Left kidney (tissue), 2 donors: ENCODE measurements around the gene PDE8A. TPM values are rescaled to one million over a fixed set of nuclear protein-coding genes. Genes with fewer than 3 reads are reported as not detected.
"Not testable (repeated sequence)": the region's sequence is repeated elsewhere in the genome, so short reads cannot be mapped to it uniquely, and the experiment has no call there.

Experiments used
- DNase-seq: peaks from one replicate; pipeline ENCODE4 v3.0.0-alpha.2; 2013
- polyA plus RNA-seq: library from polyadenylated mRNA; unstranded; fragments of 120-200 nt; gene quantifications from one replicate; pipeline ENCODE4 v1.2.1, GENCODE V29; 2013; ENCODE audit not compliant: insufficient read length

The PDE8A gene
- polyA plus RNA-seq, 1 donor = 79.7 TPM

DNA sequence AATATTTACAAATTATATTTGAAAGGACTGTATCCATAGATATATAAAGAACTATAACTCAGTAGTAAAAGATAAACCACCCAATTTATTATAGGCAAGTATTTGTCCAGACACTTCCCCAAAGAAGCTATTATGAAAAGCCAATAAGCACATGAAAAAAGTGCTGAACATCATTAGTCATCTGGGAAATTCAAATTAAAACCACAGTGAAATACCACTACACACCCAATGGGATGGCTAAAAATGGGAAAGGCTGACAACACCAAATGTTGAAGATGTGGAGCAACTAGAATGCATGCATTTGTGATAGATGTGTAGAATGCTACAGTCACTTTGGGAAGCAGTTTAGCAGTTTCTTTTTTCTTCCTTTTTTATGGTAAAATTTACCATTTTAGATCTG, 147.0 kb downstream of the PDE8A start:
- no peak for DNase-seq

DNA sequence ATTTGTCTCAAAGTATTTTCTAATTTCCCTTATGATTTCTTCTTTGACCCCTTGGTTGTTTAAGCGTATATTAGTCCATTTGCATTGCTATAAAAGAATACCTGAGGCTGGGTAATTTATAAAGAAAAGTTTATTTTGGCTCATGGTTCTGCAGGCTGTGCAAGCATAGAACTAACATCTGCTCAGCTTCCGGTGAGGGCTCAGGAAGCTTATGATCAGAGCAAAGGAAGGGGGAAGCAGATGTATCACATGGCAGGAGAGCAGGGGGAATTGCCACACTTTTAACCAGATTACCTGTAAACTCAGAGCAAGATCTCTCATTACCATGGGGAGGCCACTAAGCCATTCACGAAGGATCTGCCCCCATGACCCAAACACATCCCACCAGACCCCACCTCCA, 148.2 kb downstream of the PDE8A start:
- DNase-seq = no peak

DNA sequence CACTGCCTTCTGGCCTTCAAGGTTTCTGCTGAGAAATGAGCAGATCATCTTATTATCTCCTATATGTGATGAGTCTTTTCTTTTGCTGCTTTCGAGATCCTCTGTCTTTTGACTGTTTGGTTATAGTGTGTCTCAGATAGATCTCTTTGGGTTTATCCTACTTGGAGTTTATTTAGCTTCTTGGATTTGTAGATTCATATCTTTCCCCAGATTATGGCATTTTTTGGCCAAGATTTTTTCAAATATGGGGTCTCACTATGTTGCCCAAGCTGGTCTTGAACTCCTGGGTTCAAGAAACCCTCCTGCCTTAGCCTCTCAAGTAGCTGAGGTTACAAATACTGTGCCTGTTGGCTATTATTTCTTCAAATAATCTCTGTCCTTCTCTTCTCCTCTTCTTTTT, 150.3 kb downstream of the PDE8A start:
- no peak for DNase-seq

DNA sequence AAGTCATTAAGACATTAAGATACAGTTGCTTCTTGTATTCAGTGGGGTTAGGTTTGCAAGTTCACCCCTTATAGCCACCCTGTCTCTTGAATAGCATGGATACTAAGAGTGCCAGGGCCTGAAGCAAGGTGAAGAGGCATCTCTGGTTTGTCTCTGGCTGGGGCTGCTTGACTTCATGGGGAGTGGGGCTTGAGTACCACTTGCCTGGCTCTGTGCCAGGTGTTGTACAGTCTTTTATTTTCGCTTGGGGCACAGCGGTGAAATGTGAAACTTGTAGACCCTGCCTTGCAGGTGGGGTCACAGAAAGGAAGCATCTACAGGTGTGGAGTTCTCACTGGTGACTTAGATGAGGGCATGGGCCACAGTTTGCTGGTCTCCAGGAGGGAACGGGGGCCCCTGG, 152.1 kb downstream of the PDE8A start:
- no peak for DNase-seq

DNA sequence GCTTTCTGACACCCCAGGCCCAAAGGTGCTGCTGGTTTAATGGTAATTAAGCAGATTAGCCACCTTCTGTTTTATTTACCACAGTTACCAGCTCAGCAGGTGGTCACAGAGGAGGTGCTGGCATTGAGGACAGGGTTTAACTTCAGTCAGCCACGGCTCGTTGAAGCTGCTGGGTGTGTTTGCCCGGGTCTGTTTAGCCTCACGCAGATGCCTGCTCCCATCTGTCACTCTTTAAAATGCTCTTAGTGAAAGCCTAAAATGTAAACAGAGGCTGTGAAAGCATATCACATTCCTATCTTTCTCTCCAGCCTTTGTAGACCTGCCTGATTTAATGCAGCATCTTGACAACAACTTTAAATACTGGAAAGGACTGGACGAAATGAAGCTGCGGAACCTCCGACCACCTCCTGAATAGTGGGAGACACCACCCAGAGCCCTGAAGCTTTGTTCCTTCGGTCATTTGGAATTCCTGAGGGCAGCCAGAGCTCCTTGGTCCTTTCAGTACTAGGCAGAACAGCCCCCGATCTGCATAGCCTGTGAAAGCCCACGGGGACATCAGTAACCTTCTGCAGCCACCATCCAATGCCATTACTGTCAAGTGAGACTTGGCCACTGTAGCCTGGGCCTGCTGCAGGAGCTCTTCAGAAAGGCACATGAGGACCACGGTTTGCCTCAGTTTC, 156.0 kb downstream of the PDE8A start:
- DNase-seq = peak; percentile 10

DNA sequence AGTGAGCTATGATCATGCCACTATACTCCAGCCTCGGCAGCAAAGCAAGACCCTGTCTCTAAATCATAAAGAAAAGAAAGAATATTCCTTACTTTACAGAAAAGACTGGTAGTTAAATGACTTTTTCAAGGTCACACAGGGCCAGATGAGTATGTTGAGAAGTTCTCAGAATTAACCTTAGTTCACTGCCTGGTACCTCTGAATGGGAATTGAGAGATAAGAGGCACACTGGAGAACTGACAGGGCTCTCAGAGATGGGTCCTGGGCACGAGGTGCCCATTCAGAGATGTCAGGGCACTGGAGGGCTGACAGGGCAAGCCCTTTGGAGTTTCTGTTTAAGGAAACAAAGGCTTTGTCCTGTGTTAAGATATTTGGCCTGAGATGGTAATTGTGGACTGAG, 157.7 kb downstream of the PDE8A start:
- no peak for DNase-seq

DNA sequence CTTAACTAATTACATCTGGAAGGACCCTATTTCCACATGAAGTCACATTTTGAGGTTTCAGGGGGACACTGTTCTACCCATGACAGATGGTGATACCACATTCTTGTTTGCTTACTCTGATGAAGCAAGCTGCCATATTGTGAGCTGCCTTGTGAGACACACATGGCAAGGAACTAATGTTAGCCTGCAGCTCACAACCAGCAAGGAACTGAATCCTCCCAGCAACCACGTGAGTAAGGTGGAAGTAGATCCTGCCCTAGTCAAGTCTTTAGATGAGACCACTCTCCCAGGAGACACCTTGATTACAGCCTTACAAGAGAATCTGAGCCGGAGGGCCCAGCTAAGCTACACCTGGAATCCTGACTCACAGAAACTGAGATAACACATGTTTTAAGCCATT, 160.1 kb downstream of the PDE8A start:
- no peak for DNase-seq

DNA sequence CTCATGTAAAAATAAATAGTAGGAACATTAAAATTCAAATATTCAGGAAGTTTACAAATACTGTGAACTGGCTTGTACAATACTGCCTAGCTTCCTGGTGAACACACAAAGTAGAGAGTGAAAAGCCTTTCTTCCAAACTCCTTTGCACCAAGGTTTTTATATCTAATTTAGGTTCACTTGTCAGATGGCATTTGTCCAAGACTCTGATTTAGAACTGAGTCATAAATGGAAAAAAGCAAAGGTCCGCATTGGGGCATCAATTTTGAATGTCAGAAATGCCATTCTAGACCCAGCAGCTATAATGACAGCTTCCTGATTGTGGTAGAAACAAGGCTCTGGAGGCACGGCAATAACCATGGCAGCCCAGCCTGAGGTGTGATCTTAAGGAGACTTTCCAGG, 160.7 kb downstream of the PDE8A start:
- no peak for DNase-seq

DNA sequence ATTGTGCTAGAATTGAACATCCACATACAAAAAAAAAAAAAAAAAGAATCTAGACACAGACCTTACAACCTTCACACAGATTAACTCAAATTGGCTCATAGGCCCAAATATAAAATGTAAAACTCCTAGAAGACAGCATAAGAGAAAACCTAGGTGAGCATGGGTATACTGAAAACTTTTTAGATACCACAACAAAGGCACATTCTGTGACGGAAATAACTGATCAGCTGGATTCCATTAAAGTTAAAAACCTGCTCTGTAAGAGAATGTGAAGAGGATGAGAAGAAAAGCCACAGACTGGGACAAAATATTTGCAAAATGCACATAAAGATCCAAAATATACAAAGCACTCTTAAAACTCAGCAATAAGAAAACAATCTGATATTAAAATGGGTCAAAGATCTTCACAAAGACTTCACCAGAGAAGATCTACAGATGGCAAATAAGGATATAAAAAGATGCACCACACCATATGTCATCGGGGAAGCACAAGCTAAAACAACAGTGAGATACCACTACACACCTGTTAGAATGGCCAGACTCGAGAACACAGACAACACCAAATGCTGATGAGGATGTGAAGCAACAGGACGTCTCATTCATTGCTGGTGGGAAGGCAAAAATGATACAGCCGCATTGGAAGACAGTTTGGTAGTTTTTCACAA, 167.9 kb downstream of the PDE8A start:
- no peak for DNase-seq

DNA sequence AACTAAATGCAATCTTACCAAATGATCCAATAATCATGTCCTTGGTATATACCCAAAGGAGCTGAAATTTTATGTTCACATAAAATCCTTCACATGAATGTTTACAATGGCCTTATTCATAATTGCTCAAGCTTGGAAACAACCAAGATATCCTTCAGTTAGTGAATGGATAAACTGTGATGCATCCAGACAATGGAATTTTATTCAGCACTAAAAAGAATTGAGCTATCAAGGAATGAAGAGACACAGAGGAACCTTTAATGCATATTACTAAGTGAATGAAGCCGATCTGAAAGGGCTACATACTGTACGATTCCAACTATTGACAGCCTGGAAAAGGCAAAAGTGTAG, 168.4 kb downstream of the PDE8A start:
- DNase-seq = no peak

DNA sequence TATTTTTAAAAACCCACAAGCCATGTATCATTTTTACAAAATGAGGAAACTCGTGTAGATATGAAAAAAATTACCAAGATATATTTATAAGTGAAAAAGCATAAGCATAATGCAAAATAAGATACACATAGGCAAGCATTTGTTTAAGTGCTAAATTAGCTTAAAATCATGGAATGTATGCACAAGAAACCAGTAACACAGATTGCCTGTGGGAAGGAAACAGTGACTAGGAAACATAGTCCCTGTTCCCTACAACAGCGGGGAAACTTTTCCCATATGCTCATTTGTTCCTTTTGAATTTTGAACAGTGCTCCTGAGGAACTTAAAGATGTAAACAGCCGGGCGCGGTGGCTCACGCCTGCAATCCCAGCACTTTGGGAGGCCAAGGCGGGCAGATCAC, 169.5 kb downstream of the PDE8A start:
- no peak for DNase-seq

DNA sequence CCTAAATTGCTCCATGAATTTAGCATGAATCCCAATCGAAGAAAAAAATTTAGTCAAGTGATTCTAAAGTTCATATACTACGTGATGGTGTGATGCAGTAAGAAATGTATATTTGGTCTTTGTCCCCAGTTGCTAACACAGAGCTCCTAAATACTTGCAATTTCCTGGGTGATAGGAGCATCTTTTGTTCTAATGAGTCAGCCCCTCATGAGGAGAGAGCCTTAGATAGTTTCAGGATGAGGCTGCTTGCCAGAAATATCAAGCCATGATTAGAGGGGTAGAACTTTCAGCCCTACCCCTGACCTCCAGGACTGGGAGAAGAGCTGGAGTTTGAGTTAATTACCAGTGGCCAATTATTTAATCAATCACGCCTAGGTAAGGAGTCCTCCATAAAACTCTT, 170.2 kb downstream of the PDE8A start:
- no peak for DNase-seq

DNA sequence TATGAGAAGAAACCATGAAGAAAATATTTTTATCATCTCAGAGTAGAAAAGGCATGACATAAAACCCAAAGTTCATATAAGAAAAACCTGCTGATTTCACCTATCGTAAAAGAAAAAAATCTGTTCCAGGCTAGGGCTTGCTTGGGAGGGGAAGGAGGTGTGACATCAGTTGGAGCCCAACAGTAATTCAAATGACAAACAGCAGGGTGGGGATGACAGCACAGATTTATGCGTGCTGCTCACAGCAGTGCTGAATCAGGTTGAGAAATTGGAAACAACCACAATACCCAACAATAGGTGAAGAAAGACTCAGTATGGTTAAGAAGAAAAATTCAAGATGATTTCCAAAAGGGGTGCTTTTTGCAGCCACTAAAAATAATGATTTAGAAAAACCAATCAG, 172.4 kb downstream of the PDE8A start:
- DNase-seq = no peak

DNA sequence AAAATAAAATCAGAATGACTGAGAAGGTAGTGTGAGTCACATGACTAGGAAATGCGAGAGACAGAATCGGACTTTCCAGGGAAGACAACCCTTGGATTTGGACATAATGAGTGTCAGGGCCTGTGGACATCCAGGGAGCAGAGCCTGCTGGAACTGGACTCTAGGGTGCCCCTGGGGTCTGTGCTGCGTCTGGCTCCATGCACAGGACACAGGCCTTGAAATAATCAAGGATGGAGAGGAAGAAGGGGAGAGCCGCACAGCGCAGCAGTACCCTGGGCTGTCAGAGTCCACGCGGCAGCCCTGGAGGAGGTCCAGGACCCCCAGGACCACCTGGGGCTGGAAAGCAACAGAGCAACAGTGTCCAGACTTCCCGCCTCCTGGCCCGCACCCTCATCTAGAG, 173.7 kb downstream of the PDE8A start:
- DNase-seq = no peak

DNA sequence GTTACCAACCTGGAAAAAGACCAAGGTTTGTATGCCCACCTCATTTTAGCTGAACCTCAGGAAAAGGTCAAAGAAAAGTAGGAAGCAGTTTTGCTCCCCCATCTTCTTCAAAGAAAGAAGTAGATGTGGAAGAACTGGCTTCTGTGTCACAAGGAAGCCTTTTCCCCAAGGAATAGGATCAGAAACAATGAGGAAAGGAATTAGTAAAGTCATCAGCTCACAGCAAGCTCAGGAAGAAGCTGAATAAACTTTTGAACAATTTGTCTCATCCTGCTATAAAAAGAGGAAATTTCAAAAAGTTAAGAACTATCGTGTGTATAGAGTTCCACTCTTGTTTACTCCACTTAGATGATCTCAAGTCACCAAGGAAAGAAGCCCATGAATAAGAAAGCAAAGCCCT, 174.2 kb downstream of the PDE8A start:
- no peak for DNase-seq

DNA sequence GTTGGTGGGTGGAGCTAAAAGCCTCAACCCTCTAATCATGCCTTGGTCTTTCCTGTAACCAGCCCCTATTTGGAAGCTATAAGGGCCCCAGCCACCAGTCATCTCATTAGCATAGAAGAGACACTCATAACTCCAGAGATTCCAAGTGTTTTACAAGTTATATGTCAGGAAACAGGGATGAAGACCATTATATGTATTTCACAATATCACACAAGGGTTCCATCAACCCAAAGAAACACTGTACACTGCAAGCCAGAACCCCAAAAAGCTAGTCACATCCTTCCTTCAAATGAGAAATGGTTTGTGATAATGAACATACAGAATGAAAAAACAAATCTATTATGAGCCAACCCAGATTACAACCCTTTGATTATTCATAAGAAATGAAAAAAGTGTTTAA, 175.7 kb downstream of the PDE8A start:
- no peak for DNase-seq

DNA sequence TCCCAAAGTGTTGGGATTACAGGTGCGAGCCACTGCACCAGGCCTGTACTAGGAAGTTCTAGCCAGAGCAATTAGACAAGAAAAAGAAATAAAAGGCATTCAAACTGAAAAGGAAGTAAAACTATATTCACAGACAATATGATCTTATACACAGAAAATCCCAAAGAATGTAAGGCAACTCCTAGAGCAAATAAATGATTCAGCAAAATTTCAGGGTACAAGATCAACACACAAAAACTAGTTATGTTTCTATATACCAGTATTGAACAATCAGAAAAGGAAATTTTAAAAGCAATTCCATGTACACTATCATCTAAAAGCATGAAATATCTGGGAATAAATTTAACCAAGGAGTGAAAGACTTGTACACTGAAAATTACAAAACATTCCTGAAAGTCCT, 180.6 kb downstream of the PDE8A start:
- no peak for DNase-seq

DNA sequence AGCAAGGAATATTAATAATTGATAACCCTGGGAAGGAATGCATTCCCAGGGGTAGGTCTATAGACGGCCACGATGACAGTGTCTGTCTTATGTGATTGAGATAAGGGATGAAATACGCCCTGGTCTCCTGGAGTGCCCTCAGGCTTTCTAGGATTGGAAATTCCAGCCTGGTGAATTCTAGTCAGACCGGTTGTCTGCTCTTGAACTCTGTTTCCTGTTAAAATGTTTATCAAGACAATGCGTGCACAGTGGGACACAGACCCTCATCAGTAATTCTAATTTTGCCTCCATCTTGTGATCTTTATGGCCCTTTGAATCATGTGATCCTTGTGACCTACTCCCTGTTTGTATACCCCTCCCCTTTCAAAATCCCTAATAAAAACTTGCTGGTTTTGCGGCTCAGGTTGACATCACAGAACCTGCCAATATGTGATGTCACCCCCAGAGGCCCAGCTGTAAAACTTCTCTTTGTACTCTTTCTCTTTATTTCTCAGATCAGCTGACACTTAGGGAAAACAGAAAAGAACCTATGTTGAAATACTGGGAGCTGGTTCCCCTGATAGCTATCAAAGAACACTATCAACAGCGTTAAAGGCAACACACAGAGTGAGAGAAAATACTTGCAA, 183.3 kb downstream of the PDE8A start:
- no peak for DNase-seq

DNA sequence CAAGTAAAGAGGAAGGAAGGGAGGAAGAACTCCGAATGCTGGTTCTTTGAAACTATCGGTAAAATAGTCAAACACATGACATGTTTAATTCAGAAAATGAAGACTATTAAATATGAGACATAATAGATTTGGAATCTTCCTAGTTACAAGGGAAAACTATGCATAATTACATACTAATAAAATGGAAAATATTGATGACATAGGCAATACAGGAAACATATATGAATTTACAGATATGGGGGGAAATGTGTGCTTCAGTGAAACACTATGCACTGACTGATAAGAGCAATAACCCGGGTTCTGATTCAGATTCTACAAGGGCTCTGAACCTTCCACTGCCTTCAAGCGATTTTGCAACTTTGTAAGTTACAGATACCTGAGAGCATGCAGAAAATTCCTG, 185.9 kb downstream of the PDE8A start:
- DNase-seq = no peak

DNA sequence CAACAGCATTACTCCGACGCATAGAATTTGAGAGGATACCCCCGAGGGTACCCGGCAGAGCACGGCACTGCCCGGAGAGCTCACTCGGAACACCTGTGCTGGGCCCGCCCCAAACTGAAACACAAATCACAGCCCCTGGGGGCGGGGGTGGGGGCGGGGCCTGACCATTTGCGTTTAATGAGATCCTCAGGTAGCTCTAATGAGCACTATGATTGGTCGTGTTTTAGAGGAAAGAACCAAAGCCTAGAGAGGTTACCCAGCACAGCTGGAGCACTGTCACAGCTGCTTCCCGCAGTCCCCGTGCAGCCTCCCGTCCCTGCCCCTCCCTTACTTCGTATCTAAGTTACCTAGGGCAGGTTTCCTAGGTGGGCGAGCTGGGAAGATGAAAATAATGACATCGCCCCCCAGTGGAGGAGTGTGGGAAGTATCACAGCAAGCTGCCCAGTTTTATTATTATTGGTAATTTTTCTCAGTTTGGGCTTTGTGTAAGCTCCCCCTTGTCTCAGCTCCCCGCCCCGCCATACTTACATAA, 187.1 kb downstream of the PDE8A start:
- peak; percentile 41 for DNase-seq

DNA sequence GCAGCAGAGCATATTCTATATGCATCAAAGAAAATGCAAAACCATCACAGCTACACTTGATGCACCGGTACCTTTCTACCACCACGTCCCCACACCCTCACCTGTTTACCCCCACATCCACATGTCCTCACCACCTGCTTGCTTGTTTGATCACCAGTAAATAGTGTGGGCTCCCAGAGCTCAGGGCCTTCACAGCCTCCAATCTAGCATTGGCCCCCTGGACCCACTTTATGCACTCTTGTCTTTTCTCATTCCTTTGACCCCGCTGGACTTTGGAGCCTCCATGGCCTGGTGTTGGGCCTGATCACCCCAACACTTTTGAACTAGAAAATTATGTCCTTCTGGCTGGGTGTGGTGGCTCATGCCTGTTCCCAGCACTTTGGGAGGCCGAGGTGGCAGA, 190.1 kb downstream of the PDE8A start:
- DNase-seq = no peak

DNA sequence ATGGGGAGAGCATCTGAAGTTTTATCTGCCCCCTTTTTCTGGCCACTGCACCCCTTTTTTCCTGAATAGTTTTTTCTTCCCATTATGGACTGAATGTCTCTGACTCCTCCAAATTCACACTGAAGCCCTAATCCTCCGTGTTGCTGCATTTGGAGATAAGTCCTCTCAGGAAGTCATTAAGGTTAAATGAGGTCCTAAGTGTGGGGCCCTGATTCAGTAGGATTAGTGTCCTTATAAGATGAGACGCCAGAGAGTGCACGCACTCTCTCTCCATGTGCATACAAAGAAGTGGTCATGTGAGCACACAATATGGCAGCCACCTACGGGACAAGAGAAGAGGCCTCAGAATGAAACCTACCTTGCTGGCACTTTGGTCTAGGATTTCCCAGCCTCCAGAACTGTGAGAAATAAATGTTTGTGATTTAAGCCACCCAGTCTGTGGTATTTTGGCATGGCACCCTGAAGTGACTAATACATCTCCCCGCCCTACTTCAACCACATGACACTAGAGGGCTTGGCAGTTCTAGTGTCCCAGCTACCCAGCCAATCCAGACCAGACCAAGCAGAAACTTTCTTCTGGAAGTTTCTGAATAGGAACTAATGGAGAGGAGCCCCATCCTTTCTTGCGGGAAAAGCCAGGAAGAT, 191.3 kb downstream of the PDE8A start:
- DNase-seq = no peak

DNA sequence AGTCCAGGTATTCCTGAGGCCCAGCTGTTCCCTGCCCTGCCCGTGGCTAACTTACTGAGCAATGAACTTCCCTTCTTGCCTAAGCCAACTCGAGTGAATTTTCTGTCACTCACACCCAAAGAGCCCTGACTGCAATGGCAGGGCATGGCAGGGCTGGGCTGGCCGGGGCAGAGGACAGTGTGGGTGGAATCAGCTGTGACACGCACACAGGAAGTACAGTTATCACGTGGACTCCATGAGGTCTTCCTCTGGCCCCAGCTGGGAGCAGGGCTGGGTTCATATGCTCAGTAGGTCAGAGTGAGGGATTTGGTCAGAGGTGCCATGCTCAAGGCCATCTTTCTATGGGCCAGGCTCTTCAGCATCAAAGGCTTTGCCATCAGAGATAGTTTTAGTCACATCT, 192.0 kb downstream of the PDE8A start:
- DNase-seq = not testable (repeated sequence)
